ENCODE measurements around the gene MYH3.

MYH3 gene

DNA sequence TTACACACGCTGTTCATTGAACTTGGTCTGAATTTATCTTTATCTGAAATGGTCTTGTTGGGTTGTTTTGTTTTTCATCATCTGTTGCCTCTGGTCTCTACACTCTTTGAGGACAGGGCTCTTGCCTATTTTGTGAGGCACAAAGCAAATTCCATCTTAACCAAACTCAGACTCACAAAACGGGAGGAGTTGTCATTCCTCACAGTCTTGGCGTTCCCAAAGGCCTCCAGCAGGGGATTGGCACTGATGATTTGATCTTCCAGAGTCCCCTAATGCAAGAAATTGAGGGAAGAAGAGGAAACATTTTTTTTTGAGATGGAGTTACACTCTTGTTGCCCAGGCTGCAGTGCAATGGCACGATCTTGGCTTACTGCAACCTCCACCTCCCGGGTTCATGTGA lies 8.7 kb downstream of the MYH3 start:
- DNase-seq, result no peak

DNA sequence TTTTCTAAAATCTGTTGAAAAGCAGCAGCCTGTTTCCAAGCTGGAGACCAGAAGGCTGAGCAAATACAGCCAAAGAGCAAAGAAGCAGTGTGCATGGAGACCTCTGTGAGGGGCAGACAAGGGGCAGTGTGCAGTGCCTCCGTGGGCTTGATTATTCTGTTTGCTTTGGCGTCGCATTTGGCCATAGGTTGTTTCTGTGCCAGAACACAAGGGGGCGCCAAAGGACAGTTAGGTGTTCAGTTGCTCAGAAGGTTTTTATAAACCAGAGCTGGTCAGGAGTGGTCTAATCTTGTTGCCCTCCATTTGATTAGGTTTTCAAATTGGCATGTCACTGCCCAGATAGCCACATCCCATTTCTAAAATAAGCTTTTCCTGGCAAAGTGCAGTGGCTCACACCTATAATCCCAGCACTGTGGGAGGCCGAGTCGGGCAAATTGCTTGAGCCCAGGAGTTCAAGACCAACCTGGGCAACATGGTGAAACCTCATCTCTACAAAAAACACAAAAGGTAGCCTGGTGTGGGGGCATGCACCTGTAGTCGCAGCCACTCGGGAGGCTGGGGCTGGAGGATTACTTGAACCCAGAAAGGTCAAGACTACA lies 10.6 kb downstream of the MYH3 start:
- peak; percentile 88 for DNase-seq

GRCh38 chr17:10640475-10640874 lies 16.6 kb downstream of the MYH3 start:
- DNase-seq, result no peak

GRCh38 chr17:10638151-10638550 lies 19.0 kb downstream of the MYH3 start:
- DNase-seq, result no peak

DNA sequence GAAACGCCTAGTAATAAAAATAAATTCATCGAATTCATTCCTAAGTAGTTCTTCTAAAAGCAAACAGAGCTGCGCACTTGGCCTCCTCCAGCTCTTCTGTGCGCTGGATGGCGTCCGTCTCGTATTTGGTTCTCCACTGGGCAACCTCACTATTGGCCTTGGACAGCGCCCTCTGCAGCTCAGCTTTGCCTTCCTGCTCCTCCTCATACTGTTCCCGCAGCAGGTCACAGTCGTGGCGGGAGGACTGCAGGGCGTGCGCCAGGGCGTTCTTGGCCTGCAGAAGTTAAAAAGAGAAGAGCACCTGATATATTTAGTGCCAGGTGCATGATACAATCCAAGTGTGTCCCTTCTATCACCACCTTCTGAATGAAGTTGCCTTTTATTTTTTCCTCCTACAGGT lies 21.8 kb downstream of the MYH3 start:
- no peak for DNase-seq

DNA sequence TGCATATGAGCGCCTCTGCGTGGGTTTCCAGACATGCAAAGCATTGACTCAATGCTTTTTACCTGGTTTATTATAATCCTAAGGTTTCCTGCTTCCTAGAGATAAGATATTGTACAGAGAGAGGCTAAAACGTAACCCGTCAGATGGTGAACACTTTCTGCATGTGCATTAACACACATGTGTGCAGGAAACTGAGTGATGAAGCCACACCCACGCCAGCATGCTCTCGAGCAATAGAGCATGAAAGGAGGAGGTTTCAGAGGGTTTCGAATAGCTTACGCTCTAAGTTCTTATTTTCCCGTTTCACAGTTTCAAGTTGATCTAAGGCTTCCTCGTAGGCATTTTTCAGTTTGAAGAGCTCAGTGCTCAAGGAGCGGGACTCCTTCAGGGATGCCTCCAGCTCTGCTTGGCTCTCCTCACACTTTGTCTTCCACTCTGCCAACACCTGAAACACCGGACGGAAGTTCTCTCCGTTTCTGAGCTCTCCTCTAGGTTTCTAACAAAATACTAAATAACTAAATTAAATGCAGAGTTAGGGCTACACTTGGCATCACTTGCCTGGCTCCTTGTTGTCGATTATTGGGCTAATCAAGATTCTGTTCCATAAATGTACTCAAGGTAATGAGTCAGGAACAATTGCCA lies 23.2 kb downstream of the MYH3 start:
- no peak for DNase-seq

DNA sequence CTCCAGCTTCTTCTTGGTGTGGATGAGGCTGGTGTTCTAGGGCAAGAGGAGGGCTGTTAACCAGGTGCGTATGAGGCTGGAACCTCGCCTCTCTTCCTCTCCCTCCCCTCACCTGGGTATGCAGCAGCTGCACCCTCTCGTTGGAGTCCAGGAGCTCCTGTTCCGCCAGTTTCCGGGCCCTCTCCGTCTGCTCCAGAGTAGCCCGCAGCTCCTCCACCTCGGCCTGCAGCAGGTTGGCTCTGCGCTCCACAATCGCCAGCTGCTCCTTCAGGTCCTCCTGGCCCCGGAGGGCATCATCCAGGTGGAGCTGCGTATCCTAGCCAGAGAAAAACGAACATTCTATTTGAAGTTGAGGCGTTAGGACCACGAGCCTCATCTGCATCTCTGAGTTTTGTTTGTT lies 25.4 kb downstream of the MYH3 start:
- DNase-seq, result no peak

- peak; percentile 74 for DNase-seq
Observed at GRCh38 chr17:10631048-10631700, 25.9 kb downstream of the MYH3 start.

GRCh38 chr17:10629706-10630105 lies 27.4 kb downstream of the MYH3 start:
- DNase-seq, result no peak

GRCh38 chr17:10628756-10629155 lies 28.4 kb downstream of the MYH3 start:
- DNase-seq, result peak; percentile 70

DNA sequence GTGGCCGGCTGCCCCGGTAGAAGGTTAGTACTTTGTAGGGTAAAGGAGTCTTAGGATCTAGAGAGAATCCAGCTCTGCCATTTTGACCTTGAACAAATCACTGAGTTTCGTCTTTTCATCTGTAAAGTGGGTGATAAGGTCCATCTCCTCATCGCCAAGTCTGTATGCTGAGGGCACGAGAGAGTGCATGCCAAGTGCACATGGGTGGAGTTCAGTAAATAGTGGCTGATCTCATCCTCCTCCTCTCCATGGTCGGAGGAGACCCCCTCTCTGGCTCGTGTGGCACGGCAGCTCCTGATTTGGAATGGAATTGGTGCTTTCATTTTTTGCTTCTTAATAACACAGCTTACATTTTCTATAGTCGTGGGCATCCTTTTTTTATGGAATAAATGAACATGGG lies 30.7 kb downstream of the MYH3 start:
- DNase-seq, result no peak

- DNase-seq, result no peak
Observed at GRCh38 chr17:10624969-10625368, 32.1 kb downstream of the MYH3 start.

DNA sequence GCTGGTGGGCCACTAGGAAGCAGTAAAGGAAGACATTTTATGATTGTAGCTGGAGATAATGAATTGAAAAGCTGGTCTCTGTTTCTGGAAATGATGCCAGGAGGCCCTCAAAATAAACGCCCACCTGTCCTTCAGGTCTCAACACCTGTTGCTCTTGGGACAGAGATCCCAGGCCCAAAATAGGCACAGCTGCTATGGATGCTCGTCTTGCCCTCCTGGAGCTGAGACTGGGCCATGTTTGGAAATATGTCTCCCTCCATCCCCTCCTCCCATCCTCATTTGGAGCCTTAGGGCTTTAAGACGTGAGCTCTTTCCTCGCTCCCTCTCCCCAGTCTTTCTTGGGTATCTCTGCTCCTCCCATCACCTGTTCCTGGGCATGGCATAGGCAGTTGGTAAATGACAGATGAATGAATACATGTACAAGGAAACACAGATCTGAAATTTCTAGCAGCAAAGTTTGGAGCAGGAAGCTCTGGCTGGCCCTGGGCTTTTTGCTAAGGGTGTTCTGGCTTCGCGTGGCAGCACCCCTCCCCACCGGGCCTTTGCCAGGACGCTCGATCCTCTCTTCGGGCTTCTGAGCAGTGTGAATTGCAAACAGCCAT lies 33.3 kb downstream of the MYH3 start:
- DNase-seq, result no peak

GRCh38 chr17:10622617-10623485 lies 34.3 kb downstream of the MYH3 start:
- no peak for DNase-seq

- DNase-seq, result no peak
Observed at GRCh38 chr17:10621397-10621796, 35.7 kb downstream of the MYH3 start.

GRCh38 chr17:10620823-10621222 lies 36.3 kb downstream of the MYH3 start:
- DNase-seq, result no peak

DNA sequence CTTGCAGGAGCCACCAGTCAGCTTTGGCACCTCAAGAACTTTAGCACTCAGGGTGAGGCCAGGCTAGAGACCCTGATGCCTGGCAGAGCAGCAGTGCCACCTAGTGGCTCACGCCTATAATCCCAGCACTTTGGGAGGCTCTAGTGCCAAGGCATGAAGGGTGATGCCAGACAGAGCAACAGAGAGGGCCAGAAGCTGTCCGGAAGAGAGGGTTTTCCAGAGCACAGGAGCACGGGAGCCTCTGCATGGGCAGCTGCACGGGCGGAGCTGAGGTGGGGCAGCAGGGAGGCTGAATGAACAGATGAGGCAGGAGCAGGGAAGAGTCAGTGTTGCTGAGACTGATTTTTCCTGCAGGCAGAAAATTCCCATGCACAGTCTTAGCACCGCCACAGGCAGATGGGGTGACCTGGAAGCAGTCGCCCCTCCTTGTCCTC lies 38.9 kb downstream of the MYH3 start:
- peak; percentile 93 for DNase-seq

DNA sequence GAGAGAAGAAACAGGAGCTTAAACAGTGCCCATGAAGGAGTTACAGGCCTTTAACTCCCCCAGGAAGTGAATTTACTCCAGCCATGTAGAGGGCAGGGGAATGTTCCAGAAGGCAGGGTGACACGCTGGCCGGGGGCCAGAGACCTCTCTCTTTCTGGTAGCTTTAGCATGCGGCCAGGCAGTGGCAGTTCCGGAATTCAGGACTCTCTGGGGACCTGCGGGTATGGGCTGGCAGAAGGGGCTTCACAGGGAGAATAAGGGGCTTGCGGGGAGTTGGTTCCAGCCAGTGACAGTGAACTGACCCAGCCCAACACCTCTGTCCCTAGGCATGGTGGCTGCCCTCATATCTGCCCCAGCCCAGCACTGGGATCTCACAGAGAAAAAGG lies 40.0 kb downstream of the MYH3 start:
- DNase-seq, result no peak

GRCh38 chr17:10616502-10617119 lies 40.5 kb downstream of the MYH3 start:
- DNase-seq, result peak; percentile 96

DNA sequence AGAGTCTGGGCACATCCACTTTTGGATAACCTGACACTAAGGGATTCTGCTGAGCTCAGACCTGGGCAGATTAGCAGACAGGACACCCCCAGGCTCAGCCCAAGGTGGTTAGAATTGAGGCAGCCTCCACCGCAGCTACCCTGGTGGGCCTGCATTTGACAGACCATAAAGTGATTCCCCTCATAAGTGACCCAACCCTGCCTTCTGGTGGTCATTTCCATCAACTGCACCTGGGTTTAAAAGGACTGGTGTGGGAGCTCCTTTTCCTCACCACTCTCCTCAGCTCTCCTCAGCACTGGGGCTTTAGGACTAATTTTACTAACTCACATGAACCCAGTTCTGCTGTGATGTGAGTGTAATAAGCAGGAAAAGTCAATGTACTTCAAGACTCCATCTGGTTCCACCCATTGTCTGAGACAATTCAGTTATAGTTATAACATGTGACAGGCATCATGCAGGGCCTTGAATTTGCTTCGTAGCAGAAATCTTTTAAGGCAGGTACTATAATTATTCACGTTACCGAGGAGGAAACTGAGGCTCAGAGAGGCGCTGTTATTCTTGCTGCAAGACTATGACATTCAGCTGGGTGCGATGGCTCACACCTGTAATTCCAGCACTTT lies 42.5 kb downstream of the MYH3 start:
- peak; percentile 90 for DNase-seq

- DNase-seq, result no peak
Observed at GRCh38 chr17:10613775-10614513, 43.2 kb downstream of the MYH3 start.
